SK-N-SH (cell line): ENCODE data around the gene FAM20B. TPM values are rescaled to one million over a fixed set of nuclear protein-coding genes. Genes with fewer than 3 reads are reported as not detected.

Experiments used
- CTCF ChIA-PET: fragments of 300-600, 350-600 bp; formaldehyde crosslinking; extraction: SDS; loops from one replicate; lab custom pipeline; 2021; lab: Yijun Ruan, JAX
- POLR2A ChIA-PET: fragments of 350-600 bp; sonication (Branson Sonifier 250); formaldehyde crosslinking; extraction: SDS; loops from one replicate; lab custom pipeline; 2020; ENCODE audit warnings: antibody characterized with exemption, inconsistent platforms; lab: Yijun Ruan, JAX
- DNase-seq: peaks from one replicate; pipeline ENCODE4 v3.0.0; 2012
- H2AFZ ChIP-seq: fragments of 200-600 bp; sonication (generic); 2 replicates; pipeline ENCODE4 v1.8.1; 2016; ENCODE audit warnings: antibody characterized with exemption, mild to moderate bottlenecking, low read depth
- H3F3A ChIP-seq: fragments of 200-600 bp; sonication (generic); replicated peaks from 2 replicates; pipeline ENCODE3; 2016; ENCODE audit warnings: antibody characterized with exemption, mild to moderate bottlenecking; ENCODE audit not compliant: insufficient read depth
- H3K27ac ChIP-seq, 2 experiments: fragments of 200-500 bp in 1 of 2; fragments of 200-600 bp in 1 of 2; sonication (Bioruptor generic) in 1 of 2; sonication (generic), shearing (Covaris generic) in 1 of 2; 2 replicates each; pipeline versions ENCODE4 v1.5.1 to v1.6.1; 2014 to 2016; ENCODE audit warnings: low read depth in 2 of 2, inconsistent platforms in 1 of 2, low read length in 1 of 2, mild to moderate bottlenecking in 1 of 2, mixed read lengths in 1 of 2
- H3K27me3 ChIP-seq: fragments of 200-600 bp; sonication (generic), shearing (Covaris generic); 2 replicates; pipeline ENCODE4 v1.6.1; 2016; ENCODE audit warnings: mixed run types; ENCODE audit not compliant: insufficient read depth
- H3K36me3 ChIP-seq, 2 experiments: fragments of 200-500 bp in 1 of 2; fragments of 200-600 bp in 1 of 2; sonication (Bioruptor generic) in 1 of 2; sonication (generic) in 1 of 2; replicated peaks in 1 of 2; 2 replicates each; pipeline versions ENCODE3 to v1.5.1; 2014 to 2016; ENCODE audit warnings: low read length in 1 of 2, mild to moderate bottlenecking in 1 of 2; ENCODE audit not compliant: insufficient read depth in 2 of 2, control insufficient read depth in 1 of 2
- H3K4me1 ChIP-seq, 2 experiments: fragments of 200-500 bp in 1 of 2; fragments of 200-600 bp in 1 of 2; sonication (Bioruptor generic) in 1 of 2; sonication (generic), shearing (Covaris generic) in 1 of 2; 2 replicates each; pipeline versions ENCODE4 v1.5.1 to v1.6.1; 2014 to 2016; ENCODE audit warnings: low read depth in 1 of 2, low read length in 1 of 2, mixed run types in 1 of 2; ENCODE audit not compliant: insufficient read depth in 2 of 2, control insufficient read depth in 1 of 2
- H3K4me2 ChIP-seq: fragments of 200-600 bp; sonication (generic), shearing (Covaris generic); 2 replicates; pipeline ENCODE4 v1.6.1; 2017; ENCODE audit warnings: mixed run types
- H3K4me3 ChIP-seq, 2 experiments: fragments of 200-500 bp in 1 of 2; fragments of 200-600 bp in 1 of 2; sonication (Bioruptor generic) in 1 of 2; sonication (generic), shearing (Covaris generic) in 1 of 2; 2 replicates each; pipeline versions ENCODE4 v1.5.1 to v1.8.1; 2014 to 2016; ENCODE audit warnings: low read depth in 2 of 2, inconsistent platforms in 1 of 2, low read length in 1 of 2, mild to moderate bottlenecking in 1 of 2, mixed read lengths in 1 of 2, moderate library complexity in 1 of 2
- H3K79me2 ChIP-seq: fragments of 200-600 bp; sonication (generic); 2 replicates; pipeline ENCODE4 v1.8.1; 2017; ENCODE audit warnings: mild to moderate bottlenecking; ENCODE audit not compliant: insufficient read depth
- H3K9ac ChIP-seq: fragments of 200-600 bp; sonication (generic); 2 replicates; pipeline ENCODE4 v1.6.1; 2017; ENCODE audit warnings: mixed run types
- H3K9me2 ChIP-seq: fragments of 200-600 bp; sonication (generic); 2 replicates; pipeline ENCODE4 v1.6.1; 2017; ENCODE audit warnings: mixed run types
- H3K9me3 ChIP-seq: fragments of 200-600 bp; sonication (generic); 2 replicates; pipeline ENCODE4 v1.6.1; 2017; ENCODE audit warnings: mixed run types, mild to moderate bottlenecking, moderate library complexity
- H4K20me1 ChIP-seq: fragments of 200-600 bp; sonication (generic); 2 replicates; pipeline ENCODE4 v1.6.1; 2017; ENCODE audit warnings: mild to moderate bottlenecking, mixed run types; ENCODE audit not compliant: insufficient read depth
- GABPA ChIP-seq: IDR thresholded peaks from 2 replicates; pipeline ENCODE4 v1.4.0; 2012; ENCODE audit warnings: low read depth, mild to moderate bottlenecking
- GATA2 ChIP-seq: sonication (generic); formaldehyde crosslinking; IDR thresholded peaks from 2 replicates; pipeline ENCODE4 v1.5.0; 2020; ENCODE audit warnings: mild to moderate bottlenecking, missing genetic modification reagents
- MEF2A ChIP-seq: IDR thresholded peaks from 2 replicates; pipeline ENCODE4 v1.4.0; 2012; ENCODE audit warnings: low read depth, borderline replicate concordance
- RXRA ChIP-seq: IDR thresholded peaks from 2 replicates; pipeline ENCODE4 v1.4.0; 2012; ENCODE audit warnings: low read depth, mild to moderate bottlenecking, borderline replicate concordance
- SMC3 ChIP-seq: IDR thresholded peaks from 2 replicates; pipeline ENCODE4 v1.6.1; 2012; ENCODE audit warnings: low read depth, low read length, improper control_type of control experiment
- TAF1 ChIP-seq: IDR thresholded peaks from 2 replicates; pipeline ENCODE4 v1.6.1; 2012; ENCODE audit warnings: low read depth, mild to moderate bottlenecking, low read length, moderate library complexity, borderline replicate concordance
- TEAD4 ChIP-seq: IDR thresholded peaks from 2 replicates; pipeline ENCODE4 v1.4.0; 2012; ENCODE audit warnings: mild to moderate bottlenecking, borderline replicate concordance; ENCODE audit not compliant: insufficient read depth
- USF1 ChIP-seq: IDR thresholded peaks from 2 replicates; pipeline ENCODE4 v1.4.0; 2012; ENCODE audit warnings: low read depth, borderline replicate concordance
- USF2 ChIP-seq: fragments of 150-350 bp; IDR thresholded peaks from 2 replicates; pipeline ENCODE4 v1.6.1; 2017; ENCODE audit warnings: antibody characterized with exemption, low read length, low read depth, borderline replicate concordance
- YY1 ChIP-seq: IDR thresholded peaks from 2 replicates; pipeline ENCODE4 v1.4.0; 2012; ENCODE audit warnings: low read depth, mild to moderate bottlenecking
- ZBTB33 ChIP-seq: IDR thresholded peaks from 2 replicates; pipeline ENCODE4 v1.4.0; 2012; ENCODE audit warnings: low read depth, borderline replicate concordance
- WGBS: methylation state at CpG from one replicate; pipeline ENCODE4 v1.1.6; 2017; ENCODE audit warnings: low lambda C conversion rate; 5-methylcytosine and 5-hydroxymethylcytosine counted together
- polyA plus RNA-seq, 3 experiments: library from polyadenylated mRNA; depleted of rRNA; stranded (reverse); fragments of >200 nt; gene quantifications; 2 replicates each; pipeline ENCODE4 v1.2.3, GENCODE V29; 2012
- TF ChIP-seq, protein P1 (sequence below): IDR thresholded peaks from 2 replicates; pipeline ENCODE4 v1.6.1; 2012; ENCODE audit warnings: mild to moderate bottlenecking, low read depth, low read length, moderate library complexity
- TF ChIP-seq, protein P2 (sequence below): fragments of 150-350 bp; IDR thresholded peaks from 2 replicates; pipeline ENCODE4 v1.6.1; 2016; ENCODE audit warnings: mild to moderate bottlenecking, low read depth, low read length

Gene FAM20B
- polyA plus RNA-seq, 1 of the 3 experiments (the other 2 are of a cell fraction), result 14.9 TPM

GRCh38 chr1:179104611-179105250 is 79.0 kb downstream of the FAM20B start:
- Histone ChIP-seq H3K36me3 (peaks cover 64 to 86% of the 10 kb centered on the region in 2 experiments), H3K79me2 (peaks cover 70% of the 10 kb centered on the region)
- CTCF ChIA-PET, result interaction anchor here (1.3 to 4.8 kb wide), 3 partner anchors 12 to 100 kb away, joined by 3 to 26 read pairs (median 4); no protein-coding TSS in a partner anchor

More at GRCh38 chr1:179104611-179105250, 79.0 kb downstream of the FAM20B start:
- Histone ChIP-seq H3F3A (peaks cover 22% of the 10 kb centered on the region), H3K9ac (no peak overlapping the region), H3K27ac (no peak overlapping the region), H2AFZ (no peak overlapping the region), H3K4me1 (peaks cover 0 to 23% of the 10 kb centered on the region in 2 experiments; a peak in 2 of 4 replicates), H3K27me3 (no peaks in the 10 kb centered on the region), H3K4me2 (no peak overlapping the region), H4K20me1 (no peaks in the 10 kb centered on the region), H3K4me3 (no peak overlapping the region), H3K9me3 (no peaks in the 10 kb centered on the region), H3K9me2 (no peaks in the 10 kb centered on the region)
- POLR2A ChIA-PET, result no interaction called here
- no peak for TF ChIP-seq TAF1
- no peak for TF ChIP-seq USF2
- no peak for TF ChIP-seq TEAD4
- no peak for TF ChIP-seq RXRA
- no peak for TF ChIP-seq ZBTB33
- TF ChIP-seq USF1, result no peak
- TF ChIP-seq, protein P1, sequence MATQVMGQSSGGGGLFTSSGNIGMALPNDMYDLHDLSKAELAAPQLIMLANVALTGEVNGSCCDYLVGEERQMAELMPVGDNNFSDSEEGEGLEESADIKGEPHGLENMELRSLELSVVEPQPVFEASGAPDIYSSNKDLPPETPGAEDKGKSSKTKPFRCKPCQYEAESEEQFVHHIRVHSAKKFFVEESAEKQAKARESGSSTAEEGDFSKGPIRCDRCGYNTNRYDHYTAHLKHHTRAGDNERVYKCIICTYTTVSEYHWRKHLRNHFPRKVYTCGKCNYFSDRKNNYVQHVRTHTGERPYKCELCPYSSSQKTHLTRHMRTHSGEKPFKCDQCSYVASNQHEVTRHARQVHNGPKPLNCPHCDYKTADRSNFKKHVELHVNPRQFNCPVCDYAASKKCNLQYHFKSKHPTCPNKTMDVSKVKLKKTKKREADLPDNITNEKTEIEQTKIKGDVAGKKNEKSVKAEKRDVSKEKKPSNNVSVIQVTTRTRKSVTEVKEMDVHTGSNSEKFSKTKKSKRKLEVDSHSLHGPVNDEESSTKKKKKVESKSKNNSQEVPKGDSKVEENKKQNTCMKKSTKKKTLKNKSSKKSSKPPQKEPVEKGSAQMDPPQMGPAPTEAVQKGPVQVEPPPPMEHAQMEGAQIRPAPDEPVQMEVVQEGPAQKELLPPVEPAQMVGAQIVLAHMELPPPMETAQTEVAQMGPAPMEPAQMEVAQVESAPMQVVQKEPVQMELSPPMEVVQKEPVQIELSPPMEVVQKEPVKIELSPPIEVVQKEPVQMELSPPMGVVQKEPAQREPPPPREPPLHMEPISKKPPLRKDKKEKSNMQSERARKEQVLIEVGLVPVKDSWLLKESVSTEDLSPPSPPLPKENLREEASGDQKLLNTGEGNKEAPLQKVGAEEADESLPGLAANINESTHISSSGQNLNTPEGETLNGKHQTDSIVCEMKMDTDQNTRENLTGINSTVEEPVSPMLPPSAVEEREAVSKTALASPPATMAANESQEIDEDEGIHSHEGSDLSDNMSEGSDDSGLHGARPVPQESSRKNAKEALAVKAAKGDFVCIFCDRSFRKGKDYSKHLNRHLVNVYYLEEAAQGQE, result no peak
- no peak for TF ChIP-seq SMC3
- TF ChIP-seq YY1, result no peak
- no peak for TF ChIP-seq GABPA
- TF ChIP-seq GATA2 (CRISPR knock-in tag), result no peak
- no peak for TF ChIP-seq MEF2A
- TF ChIP-seq, protein P2, sequence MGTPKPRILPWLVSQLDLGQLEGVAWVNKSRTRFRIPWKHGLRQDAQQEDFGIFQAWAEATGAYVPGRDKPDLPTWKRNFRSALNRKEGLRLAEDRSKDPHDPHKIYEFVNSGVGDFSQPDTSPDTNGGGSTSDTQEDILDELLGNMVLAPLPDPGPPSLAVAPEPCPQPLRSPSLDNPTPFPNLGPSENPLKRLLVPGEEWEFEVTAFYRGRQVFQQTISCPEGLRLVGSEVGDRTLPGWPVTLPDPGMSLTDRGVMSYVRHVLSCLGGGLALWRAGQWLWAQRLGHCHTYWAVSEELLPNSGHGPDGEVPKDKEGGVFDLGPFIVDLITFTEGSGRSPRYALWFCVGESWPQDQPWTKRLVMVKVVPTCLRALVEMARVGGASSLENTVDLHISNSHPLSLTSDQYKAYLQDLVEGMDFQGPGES, result no peak
- 100% methylated on average over 3 of the region's 3 CpGs for WGBS
- no peak for DNase-seq
